Tibial nerve (tissue), 4 donors: ENCODE results near the gene FAHD2A.

Experiments used
- EP300 ChIP-seq, 2 donors: sonication (generic); formaldehyde crosslinking; IDR thresholded peaks; one replicate each; pipeline ENCODE4 v1.6.1; 2017; ENCODE audit warnings: antibody characterized with exemption in 2 of 2, mild to moderate bottlenecking in 1 of 2
- POLR2A ChIP-seq, 2 donors: fragments of 450-650 bp; IDR thresholded peaks; one replicate each; pipeline ENCODE4 v1.6.1; 2017; ENCODE audit warnings: antibody characterized with exemption in 2 of 2, mild to moderate bottlenecking in 2 of 2, moderate library complexity in 2 of 2
- TF ChIP-seq, protein P1 (sequence below), 5 experiments: fragments of 200-600 bp in 3 of 5; fragments of 450-650 bp in 2 of 5; sonication (generic) in 3 of 5; IDR thresholded peaks; one replicate each; pipeline ENCODE4 v1.5.1; 2016 to 2019; ENCODE audit warnings: antibody characterized with exemption in 5 of 5, mild to moderate bottlenecking in 3 of 5, moderate library complexity in 2 of 5

GRCh38 chr2:95402370-95403203, at the start of gene FAHD2A:
- TF ChIP-seq, protein P1, sequence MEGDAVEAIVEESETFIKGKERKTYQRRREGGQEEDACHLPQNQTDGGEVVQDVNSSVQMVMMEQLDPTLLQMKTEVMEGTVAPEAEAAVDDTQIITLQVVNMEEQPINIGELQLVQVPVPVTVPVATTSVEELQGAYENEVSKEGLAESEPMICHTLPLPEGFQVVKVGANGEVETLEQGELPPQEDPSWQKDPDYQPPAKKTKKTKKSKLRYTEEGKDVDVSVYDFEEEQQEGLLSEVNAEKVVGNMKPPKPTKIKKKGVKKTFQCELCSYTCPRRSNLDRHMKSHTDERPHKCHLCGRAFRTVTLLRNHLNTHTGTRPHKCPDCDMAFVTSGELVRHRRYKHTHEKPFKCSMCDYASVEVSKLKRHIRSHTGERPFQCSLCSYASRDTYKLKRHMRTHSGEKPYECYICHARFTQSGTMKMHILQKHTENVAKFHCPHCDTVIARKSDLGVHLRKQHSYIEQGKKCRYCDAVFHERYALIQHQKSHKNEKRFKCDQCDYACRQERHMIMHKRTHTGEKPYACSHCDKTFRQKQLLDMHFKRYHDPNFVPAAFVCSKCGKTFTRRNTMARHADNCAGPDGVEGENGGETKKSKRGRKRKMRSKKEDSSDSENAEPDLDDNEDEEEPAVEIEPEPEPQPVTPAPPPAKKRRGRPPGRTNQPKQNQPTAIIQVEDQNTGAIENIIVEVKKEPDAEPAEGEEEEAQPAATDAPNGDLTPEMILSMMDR (IDR thresholded peaks at IDR 0.05): peak in 2 of 5 experiments; percentile 11 to 31
- TF ChIP-seq POLR2A (IDR thresholded peaks at IDR 0.05) (peak; percentile 56 to 71), EP300 (IDR thresholded peaks at IDR 0.05) (peak in 1 of 2 donors; percentile 89)
